H1 (cell line): ENCODE data around the gene IARS2. TPM values are rescaled to one million over a fixed set of nuclear protein-coding genes. Genes with fewer than 3 reads are reported as not detected.

Source experiments
- CTCF ChIA-PET: fragments of 300-600 bp; sonication (Branson Sonifier 250); formaldehyde crosslinking; loops from one replicate; lab custom pipeline; 2021; ENCODE audit not compliant: partially characterized antibody; lab: Charles Lee
- POLR2A ChIA-PET: fragments of 300-600 bp; sonication (Branson Sonifier 250); formaldehyde crosslinking; loops from one replicate; lab custom pipeline; 2021; ENCODE audit warnings: inconsistent platforms; ENCODE audit not compliant: partially characterized antibody; lab: Charles Lee
- DNase-seq, 2 experiments: peaks; one replicate each; pipeline versions ENCODE4 v3.0.0 to v3.0.0-alpha.2; 2010 to 2022; ENCODE audit warnings: low spot score in 2 of 2, low read depth in 1 of 2, mixed read lengths in 1 of 2
- FAIRE-seq: peaks from 2 replicates; lab custom pipeline; 2011; peaks lifted over from hg19 to GRCh38; lab: Jason Lieb, UNC
- H2AFZ ChIP-seq: 2 replicates; pipeline ENCODE4 v1.8.1; 2012; ENCODE audit warnings: low read length, inconsistent platforms
- H2AK5ac ChIP-seq: 2 replicates; pipeline ENCODE4 v1.6.1; 2013; ENCODE audit warnings: low read depth, low read length
- H2BK120ac ChIP-seq: replicated peaks from 2 replicates; pipeline ENCODE3; 2013; ENCODE audit warnings: low read depth, low read length, inconsistent platforms
- H2BK12ac ChIP-seq: 2 replicates; pipeline ENCODE4 v1.6.1; 2013; ENCODE audit warnings: low read depth, low read length
- H2BK15ac ChIP-seq: 2 replicates; pipeline ENCODE4 v1.6.1; 2013; ENCODE audit warnings: low read length
- H2BK20ac ChIP-seq: 2 replicates; pipeline ENCODE4 v1.6.1; 2013; ENCODE audit warnings: low read length
- H2BK5ac ChIP-seq: 2 replicates; pipeline ENCODE4 v1.6.1; 2013; ENCODE audit warnings: low read depth, low read length
- H3K14ac ChIP-seq: 2 replicates; pipeline ENCODE4 v1.6.1; 2013; ENCODE audit warnings: inconsistent platforms; ENCODE audit not compliant: insufficient read length
- H3K18ac ChIP-seq: 2 replicates; pipeline ENCODE4 v1.6.1; 2013; ENCODE audit warnings: low read length; ENCODE audit errors: extremely low read depth
- H3K23ac ChIP-seq: 2 replicates; pipeline ENCODE4 v1.6.1; 2013; ENCODE audit warnings: inconsistent platforms; ENCODE audit not compliant: insufficient read length
- H3K23me2 ChIP-seq: 2 replicates; pipeline ENCODE4 v1.6.1; 2013; ENCODE audit warnings: low read depth, low read length
- H3K27ac ChIP-seq: 2 replicates; pipeline ENCODE4 v1.6.1; 2011; ENCODE audit warnings: low read depth, low read length, inconsistent platforms
- H3K27me3 ChIP-seq, 4 experiments: replicated peaks in 1 of 4; 1 replicate in 1 of 4; 2 replicates in 3 of 4; pipeline versions ENCODE4 v1.6.1 to v1.8.1; 2011 to 2013; ENCODE audit warnings: low read length in 3 of 4, mild to moderate bottlenecking in 3 of 4, inconsistent platforms in 2 of 4, mixed read lengths in 2 of 4, moderate library complexity in 1 of 4; ENCODE audit not compliant: control insufficient read depth in 3 of 4, insufficient read depth in 3 of 4; ENCODE audit errors: extremely low read depth in 1 of 4
- H3K36me3 ChIP-seq, 4 experiments: 2 replicates each; pipeline versions ENCODE4 v1.6.1 to v1.8.1; 2011 to 2013; ENCODE audit warnings: mild to moderate bottlenecking in 4 of 4, low read length in 3 of 4, moderate library complexity in 2 of 4, control low read depth in 1 of 4, inconsistent platforms in 1 of 4; ENCODE audit not compliant: insufficient read depth in 4 of 4, control insufficient read depth in 2 of 4
- H3K4ac ChIP-seq: replicated peaks from 2 replicates; pipeline ENCODE3; 2013; ENCODE audit warnings: low read length, low read depth, mixed read lengths, inconsistent platforms; ENCODE audit not compliant: insufficient read length
- H3K4me1 ChIP-seq, 4 experiments: replicated peaks in 1 of 4; 1 replicate in 1 of 4; 2 replicates in 3 of 4; pipeline versions ENCODE4 v1.6.1 to v1.8.1; 2011 to 2013; ENCODE audit warnings: low read length in 3 of 4, inconsistent platforms in 2 of 4, mixed read lengths in 1 of 4; ENCODE audit not compliant: insufficient read depth in 4 of 4, control insufficient read depth in 3 of 4
- H3K4me2 ChIP-seq, 2 experiments: 2 replicates each; pipeline versions ENCODE4 v1.6.1 to v1.8.1; 2011 to 2013; ENCODE audit warnings: low read depth in 2 of 2, low read length in 2 of 2, control low read depth in 1 of 2, inconsistent platforms in 1 of 2, mild to moderate bottlenecking in 1 of 2; ENCODE audit not compliant: insufficient read depth in 1 of 2
- H3K4me3 ChIP-seq, 4 experiments: fragments of 200-600, 300-600 bp in 1 of 4; sonication (generic), shearing (Covaris generic), sonication (Bioruptor Twin) in 1 of 4; 2 replicates each; pipeline versions ENCODE4 v1.5.1 to v1.8.1; 2011 to 2016; ENCODE audit warnings: low read length in 4 of 4, low read depth in 3 of 4, control low read depth in 2 of 4, inconsistent platforms in 2 of 4, mild to moderate bottlenecking in 2 of 4, mixed read lengths in 1 of 4, moderate library complexity in 1 of 4; ENCODE audit not compliant: insufficient read depth in 2 of 4; ENCODE audit errors: extremely low read depth in 1 of 4
- H3K56ac ChIP-seq: replicated peaks from 2 replicates; pipeline ENCODE3; 2013; ENCODE audit warnings: low read depth, mild to moderate bottlenecking, mixed read lengths, low read length, inconsistent platforms; ENCODE audit not compliant: insufficient read length
- H3K79me1 ChIP-seq: 2 replicates; pipeline ENCODE4 v1.6.1; 2013; ENCODE audit warnings: low read depth, low read length, control low read depth
- H3K79me2 ChIP-seq, 2 experiments: 2 replicates each; pipeline versions ENCODE4 v1.6.1 to v1.8.1; 2012 to 2013; ENCODE audit warnings: low read length in 2 of 2, mild to moderate bottlenecking in 2 of 2, inconsistent platforms in 1 of 2; ENCODE audit not compliant: insufficient read depth in 2 of 2, control insufficient read depth in 1 of 2
- H3K9ac ChIP-seq, 4 experiments: replicated peaks in 1 of 4; 1 replicate in 1 of 4; 2 replicates in 3 of 4; pipeline versions ENCODE4 v1.6.1 to v1.8.1; 2011 to 2013; ENCODE audit warnings: low read depth in 3 of 4, low read length in 3 of 4, control low read depth in 2 of 4, mild to moderate bottlenecking in 2 of 4, moderate library complexity in 2 of 4, inconsistent platforms in 1 of 4; ENCODE audit errors: extremely low read depth in 1 of 4
- H3K9me3 ChIP-seq, 2 experiments: 2 replicates each; pipeline versions ENCODE4 v1.6.1 to v1.8.1; 2012 to 2013; ENCODE audit warnings: mild to moderate bottlenecking in 2 of 2, moderate library complexity in 2 of 2, control low read depth in 1 of 2, inconsistent platforms in 1 of 2, low read depth in 1 of 2, low read length in 1 of 2, mixed read lengths in 1 of 2; ENCODE audit not compliant: insufficient read depth in 2 of 2
- H4K20me1 ChIP-seq, 2 experiments: replicated peaks in 1 of 2; 2 replicates each; pipeline versions ENCODE3 to v1.8.1; 2011 to 2013; ENCODE audit warnings: inconsistent platforms in 2 of 2, low read length in 2 of 2, mild to moderate bottlenecking in 1 of 2; ENCODE audit not compliant: insufficient read depth in 2 of 2, control insufficient read depth in 1 of 2
- H4K5ac ChIP-seq: 2 replicates; pipeline ENCODE4 v1.6.1; 2013; ENCODE audit warnings: low read length, low read depth, mixed read lengths, inconsistent platforms; ENCODE audit not compliant: insufficient read length
- H4K8ac ChIP-seq: 2 replicates; pipeline ENCODE4 v1.8.0; 2013; ENCODE audit warnings: mild to moderate bottlenecking, moderate library complexity, low read length, inconsistent platforms; ENCODE audit not compliant: insufficient read depth; ENCODE audit errors: extremely low read depth
- H4K91ac ChIP-seq: replicated peaks from 2 replicates; pipeline ENCODE3; 2013; ENCODE audit warnings: low read length, mixed read lengths, inconsistent platforms; ENCODE audit not compliant: insufficient read length
- ATF2 ChIP-seq: IDR thresholded peaks from 2 replicates; pipeline ENCODE4 v1.6.1; 2012; ENCODE audit warnings: low read length, inconsistent platforms
- BRCA1 ChIP-seq: IDR thresholded peaks from 2 replicates; pipeline ENCODE4 v1.6.1; 2012; ENCODE audit warnings: low read depth, low read length, improper control_type of control experiment
- CBX5 ChIP-seq: fragments of 300-800, 300-1000 bp; sonication (generic); IDR thresholded peaks from 2 replicates; pipeline ENCODE4 v1.7.1; 2016; ENCODE audit warnings: antibody characterized with exemption, low read length, low read depth
- CHD1 ChIP-seq: IDR thresholded peaks from 2 replicates; pipeline ENCODE4 v1.6.1; 2012; ENCODE audit warnings: low read depth, low read length, improper control_type of control experiment
- CHD2 ChIP-seq: IDR thresholded peaks from 2 replicates; pipeline ENCODE4 v1.6.1; 2012; ENCODE audit warnings: low read length, improper control_type of control experiment
- CTBP2 ChIP-seq: IDR thresholded peaks from 2 replicates; pipeline ENCODE4 v1.7.0; 2011; ENCODE audit warnings: borderline replicate concordance, mild to moderate bottlenecking, moderate library complexity, mixed read lengths, low read length; ENCODE audit not compliant: insufficient read depth, insufficient read length
- JUN ChIP-seq: IDR thresholded peaks from 2 replicates; pipeline ENCODE4 v1.6.1; 2011; ENCODE audit warnings: low read depth, mild to moderate bottlenecking, improper control_type of control experiment, low read length
- MAFK ChIP-seq: IDR thresholded peaks from 2 replicates; pipeline ENCODE4 v1.6.1; 2012; ENCODE audit warnings: low read depth, mild to moderate bottlenecking, improper control_type of control experiment, low read length
- POLR2A ChIP-seq, 2 experiments: IDR thresholded peaks; 1 replicate in 1 of 2; 2 replicates in 1 of 2; pipeline ENCODE4 v1.6.1; 2011; ENCODE audit warnings: low read depth in 2 of 2, low read length in 2 of 2, mild to moderate bottlenecking in 2 of 2; ENCODE audit errors: control extremely low read depth in 1 of 2
- POU5F1 ChIP-seq: IDR thresholded peaks from 2 replicates; pipeline ENCODE4 v1.6.1; 2011; ENCODE audit warnings: low read depth, mild to moderate bottlenecking, low read length, moderate library complexity
- RXRA ChIP-seq: IDR thresholded peaks from 2 replicates; pipeline ENCODE4 v1.6.1; 2011; ENCODE audit warnings: low read depth, mild to moderate bottlenecking, low read length, moderate library complexity; ENCODE audit not compliant: insufficient read depth
- SP2 ChIP-seq: IDR thresholded peaks from 2 replicates; pipeline ENCODE4 v1.6.1; 2012; ENCODE audit warnings: mild to moderate bottlenecking, low read length, inconsistent platforms
- SRF ChIP-seq: IDR thresholded peaks from 2 replicates; pipeline ENCODE4 v1.6.1; 2011; ENCODE audit warnings: mild to moderate bottlenecking, low read depth, low read length, moderate library complexity
- WGBS, 2 experiments: shearing (Covaris generic) in 1 of 2; methylation state at CpG; one replicate each; pipeline versions ENCODE4 v1.1.6 to v1.1.7; 2013 to 2015; ENCODE audit warnings: low lambda C conversion rate in 2 of 2, mixed read lengths in 2 of 2, inconsistent platforms in 1 of 2, low coverage in 1 of 2, missing lambda C conversion rate in 1 of 2; ENCODE audit not compliant: insufficient replicate concordance in 2 of 2, insufficient coverage in 1 of 2, insufficient read length in 1 of 2; ENCODE audit errors: extremely low coverage in 1 of 2, missing lambda C conversion rate in 1 of 2; 5-methylcytosine and 5-hydroxymethylcytosine counted together
- polyA plus RNA-seq, 7 experiments: library from polyadenylated mRNA; depleted of rRNA in 3 of 7; stranded (reverse) in 5 of 7; unstranded in 2 of 7; fragments of >200 nt in 5 of 7; fragments of 200-250 nt in 2 of 7; gene quantifications; 1 replicate in 5 of 7; 2 replicates in 1 of 7; 4 replicates in 1 of 7; pipeline versions ENCODE4 v1.2.1 to v1.2.3, GENCODE V29; 2011 to 2013; ENCODE audit warnings: missing spikeins in 2 of 7, mixed read lengths in 2 of 7
- total RNA-seq: library from RNA; stranded (reverse); fragmentation: NEBNext Ultra II Directional; extraction: Animal tissue kit (Norgen Biotek cat#: 25700); gene quantifications from 2 replicates; pipeline ENCODE4 v1.2.1, GENCODE V29; 2021

Gene IARS2
- total and polyA plus RNA-seq, 2 of the 8 experiments (the other 6 are each of a cell fraction or from before 2014, with no cell fraction given) = 15.0 to 69.8 TPM

DNA sequence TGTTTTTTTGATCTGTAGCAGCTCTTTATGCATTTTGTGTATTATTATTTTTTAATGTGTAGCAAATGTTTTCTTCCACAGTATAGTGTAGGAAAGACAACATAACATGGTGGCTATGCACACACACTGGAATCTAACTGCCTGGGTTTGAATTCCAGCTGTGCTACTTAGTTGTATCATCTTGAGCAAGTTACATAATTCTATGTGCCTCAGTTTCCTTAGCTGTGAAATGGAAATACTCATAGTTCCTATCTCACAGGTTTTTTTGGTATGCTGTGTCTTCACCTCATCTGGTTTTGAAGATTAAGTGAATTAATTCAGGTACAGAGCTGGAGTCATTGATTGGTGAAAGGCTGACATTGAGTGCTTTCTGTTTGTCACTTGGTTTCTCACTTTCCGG, 1.2 kb upstream of the IARS2 start:
- WGBS, 2 experiments = 96% methylated on average over 1 of the region's 1 CpG; no CpG with 5 or more reads in 1 of the 2 experiments
- ChIA-PET POLR2A (interaction anchor here (2.6 kb wide), 1 partner anchor 258 kb away, joined by 7 read pairs; no protein-coding TSS in a partner anchor), CTCF (interaction anchor here (0.6 to 2.5 kb wide), 8 partner anchors 12 to 253 kb away, joined by 3 to 8 read pairs (median 3); no protein-coding TSS in a partner anchor)
- H3K4ac ChIP-seq = no peak overlapping the region
- no peak overlapping the region for H2AFZ ChIP-seq
- H3K18ac ChIP-seq = no peak overlapping the region
- H3K36me3 ChIP-seq = peaks cover 0 to 9% (median 3%) of the 10 kb centered on the region in 4 experiments; a peak in 3 of 8 replicates
- no peaks in the 10 kb centered on the region for H3K79me1 ChIP-seq
- no peak overlapping the region for H2BK15ac ChIP-seq
- H4K20me1 ChIP-seq = peaks cover 0 to 2% of the 10 kb centered on the region in 2 experiments
- no peak overlapping the region for H3K23ac ChIP-seq
- H3K14ac ChIP-seq = no peak overlapping the region
- H3K9me3 ChIP-seq = no peaks in the 10 kb centered on the region
- no peak overlapping the region for H2BK12ac ChIP-seq
- no peak overlapping the region for H2AK5ac ChIP-seq
- H3K9ac ChIP-seq = no peak overlapping the region
- H2BK5ac ChIP-seq = no peak overlapping the region
- H2BK120ac ChIP-seq = no peak overlapping the region
- H3K27ac ChIP-seq = no peak overlapping the region
- H2BK20ac ChIP-seq = no peak overlapping the region
- no peak overlapping the region for H3K56ac ChIP-seq
- H4K5ac ChIP-seq = no peak overlapping the region
- DNase-seq (no peak), FAIRE-seq (no peak)
- H3K79me2 ChIP-seq = peaks cover 0 to 12% of the 10 kb centered on the region in 2 experiments; a peak in 2 of 4 replicates
- no peak overlapping the region for H3K4me2 ChIP-seq
- H4K91ac ChIP-seq = no peak overlapping the region
- peaks cover 0 to 3% (median 0%) of the 10 kb centered on the region in 4 experiments; a peak in 2 of 7 replicates for H3K4me1 ChIP-seq
- no peak overlapping the region for H3K4me3 ChIP-seq
- no peak overlapping the region for H4K8ac ChIP-seq
- H3K27me3 ChIP-seq = no peaks in the 10 kb centered on the region
- H3K23me2 ChIP-seq = peaks cover 9% of the 10 kb centered on the region
- TF ChIP-seq JUN (no peak), POU5F1 (no peak), ATF2 (no peak), CTBP2 (no peak), RXRA (no peak), MAFK (no peak), POLR2A (IDR thresholded peaks at IDR 0.05; ENCODE audit: control extremely low read depth in 1 of 2, low read depth in 2 of 2, low read length in 2 of 2) (no peak), SRF (no peak), BRCA1 (no peak), CHD2 (no peak), CHD1 (no peak), SP2 (no peak), CBX5 (no peak)
